ENCODE measurements around the gene ELMOD3. TPM values are rescaled to one million over a fixed set of nuclear protein-coding genes. Genes with fewer than 3 reads are reported as not detected.

ELMOD3 gene
- polyA plus RNA-seq, 1 donor from 2014 or later = 39.7 TPM

DNA sequence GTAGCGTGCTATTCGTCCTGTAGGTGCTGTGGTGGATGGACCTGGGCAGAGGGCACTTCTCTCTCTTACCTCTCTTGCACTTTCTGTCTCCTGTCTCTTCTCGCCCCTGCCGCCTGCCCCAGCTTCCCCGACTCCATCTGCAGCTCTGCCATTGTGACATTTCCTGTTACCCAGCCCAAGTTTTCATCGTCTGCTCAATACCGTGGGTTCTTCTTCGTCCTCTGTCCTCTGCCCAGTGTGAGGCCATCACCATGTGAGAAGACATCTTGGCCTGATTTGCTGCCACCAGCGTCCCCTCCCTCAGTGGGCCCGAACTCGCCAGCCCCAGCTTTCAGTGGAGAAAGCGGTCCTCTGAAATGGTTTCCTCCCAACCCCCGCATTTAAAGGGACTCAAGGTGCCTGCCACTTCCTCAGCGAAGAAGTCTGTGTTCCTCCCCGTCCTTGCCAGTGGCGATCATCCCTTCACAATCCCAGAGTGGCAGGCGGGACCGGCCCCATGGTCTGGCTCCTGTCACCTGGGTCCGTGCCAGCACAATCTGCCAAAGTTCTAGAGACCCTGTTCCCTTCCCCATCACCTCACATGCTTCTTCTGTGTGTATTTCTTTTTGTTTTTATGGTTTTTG lies 44.8 kb upstream of the ELMOD3 start:
- no peak overlapping the region for H3K4me3 ChIP-seq (ENCODE audit: low read length)
- no peak for TF ChIP-seq TAF1 (IDR thresholded peaks at IDR 0.05; ENCODE audit: low read depth)
- TF ChIP-seq EP300 (conservative IDR thresholded peaks at IDR 0.05; ENCODE audit: poor library complexity, severe bottlenecking) = no peak
- TF ChIP-seq, protein P1, sequence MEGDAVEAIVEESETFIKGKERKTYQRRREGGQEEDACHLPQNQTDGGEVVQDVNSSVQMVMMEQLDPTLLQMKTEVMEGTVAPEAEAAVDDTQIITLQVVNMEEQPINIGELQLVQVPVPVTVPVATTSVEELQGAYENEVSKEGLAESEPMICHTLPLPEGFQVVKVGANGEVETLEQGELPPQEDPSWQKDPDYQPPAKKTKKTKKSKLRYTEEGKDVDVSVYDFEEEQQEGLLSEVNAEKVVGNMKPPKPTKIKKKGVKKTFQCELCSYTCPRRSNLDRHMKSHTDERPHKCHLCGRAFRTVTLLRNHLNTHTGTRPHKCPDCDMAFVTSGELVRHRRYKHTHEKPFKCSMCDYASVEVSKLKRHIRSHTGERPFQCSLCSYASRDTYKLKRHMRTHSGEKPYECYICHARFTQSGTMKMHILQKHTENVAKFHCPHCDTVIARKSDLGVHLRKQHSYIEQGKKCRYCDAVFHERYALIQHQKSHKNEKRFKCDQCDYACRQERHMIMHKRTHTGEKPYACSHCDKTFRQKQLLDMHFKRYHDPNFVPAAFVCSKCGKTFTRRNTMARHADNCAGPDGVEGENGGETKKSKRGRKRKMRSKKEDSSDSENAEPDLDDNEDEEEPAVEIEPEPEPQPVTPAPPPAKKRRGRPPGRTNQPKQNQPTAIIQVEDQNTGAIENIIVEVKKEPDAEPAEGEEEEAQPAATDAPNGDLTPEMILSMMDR (IDR thresholded peaks at IDR 0.05; ENCODE audit: poor library complexity, severe bottlenecking) = no peak
- TF ChIP-seq EZH2 (IDR thresholded peaks at IDR 0.05; ENCODE audit: borderline replicate concordance, insufficient read depth, low read length, poor library complexity, severe bottlenecking) = no peak
- TF ChIP-seq MXI1 (conservative IDR thresholded peaks at IDR 0.05; ENCODE audit: poor library complexity, severe bottlenecking) = no peak
- no peak for TF ChIP-seq POLR2AphosphoS5 (IDR thresholded peaks at IDR 0.05)
- no peak for TF ChIP-seq SMC3 (conservative IDR thresholded peaks at IDR 0.05; ENCODE audit: poor library complexity)
- TF ChIP-seq RAD21 (conservative IDR thresholded peaks at IDR 0.05) = no peak
- TF ChIP-seq, protein P2, sequence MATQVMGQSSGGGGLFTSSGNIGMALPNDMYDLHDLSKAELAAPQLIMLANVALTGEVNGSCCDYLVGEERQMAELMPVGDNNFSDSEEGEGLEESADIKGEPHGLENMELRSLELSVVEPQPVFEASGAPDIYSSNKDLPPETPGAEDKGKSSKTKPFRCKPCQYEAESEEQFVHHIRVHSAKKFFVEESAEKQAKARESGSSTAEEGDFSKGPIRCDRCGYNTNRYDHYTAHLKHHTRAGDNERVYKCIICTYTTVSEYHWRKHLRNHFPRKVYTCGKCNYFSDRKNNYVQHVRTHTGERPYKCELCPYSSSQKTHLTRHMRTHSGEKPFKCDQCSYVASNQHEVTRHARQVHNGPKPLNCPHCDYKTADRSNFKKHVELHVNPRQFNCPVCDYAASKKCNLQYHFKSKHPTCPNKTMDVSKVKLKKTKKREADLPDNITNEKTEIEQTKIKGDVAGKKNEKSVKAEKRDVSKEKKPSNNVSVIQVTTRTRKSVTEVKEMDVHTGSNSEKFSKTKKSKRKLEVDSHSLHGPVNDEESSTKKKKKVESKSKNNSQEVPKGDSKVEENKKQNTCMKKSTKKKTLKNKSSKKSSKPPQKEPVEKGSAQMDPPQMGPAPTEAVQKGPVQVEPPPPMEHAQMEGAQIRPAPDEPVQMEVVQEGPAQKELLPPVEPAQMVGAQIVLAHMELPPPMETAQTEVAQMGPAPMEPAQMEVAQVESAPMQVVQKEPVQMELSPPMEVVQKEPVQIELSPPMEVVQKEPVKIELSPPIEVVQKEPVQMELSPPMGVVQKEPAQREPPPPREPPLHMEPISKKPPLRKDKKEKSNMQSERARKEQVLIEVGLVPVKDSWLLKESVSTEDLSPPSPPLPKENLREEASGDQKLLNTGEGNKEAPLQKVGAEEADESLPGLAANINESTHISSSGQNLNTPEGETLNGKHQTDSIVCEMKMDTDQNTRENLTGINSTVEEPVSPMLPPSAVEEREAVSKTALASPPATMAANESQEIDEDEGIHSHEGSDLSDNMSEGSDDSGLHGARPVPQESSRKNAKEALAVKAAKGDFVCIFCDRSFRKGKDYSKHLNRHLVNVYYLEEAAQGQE (IDR thresholded peaks at IDR 0.05; ENCODE audit: borderline replicate concordance) = no peak
- H4K20me1 ChIP-seq (ENCODE audit: insufficient read depth) = no peaks in the 10 kb centered on the region
- no peaks in the 10 kb centered on the region for H3K9me3 ChIP-seq (ENCODE audit: low read length)
- no peak overlapping the region for H3K4me2 ChIP-seq (ENCODE audit: low read length)
- H3F3A ChIP-seq (ENCODE audit: insufficient read depth, low read length, poor library complexity, severe bottlenecking) = no peaks in the 10 kb centered on the region
- H3K27ac ChIP-seq (ENCODE audit: low read length) = no peak overlapping the region
- no peak overlapping the region for H2AFZ ChIP-seq (ENCODE audit: low read depth, low read length)
- no peak overlapping the region for H3K9ac ChIP-seq (ENCODE audit: low read length)
- H3K79me2 ChIP-seq (replicated peaks; ENCODE audit: insufficient read depth, low read length) = no peaks in the 10 kb centered on the region
- H3K27me3 ChIP-seq (ENCODE audit: insufficient read depth, low read depth, low read length) = no peaks in the 10 kb centered on the region
- no peaks in the 10 kb centered on the region for H3K9me2 ChIP-seq (ENCODE audit: insufficient read depth, low read length)
- no peaks in the 10 kb centered on the region for H3K36me3 ChIP-seq (ENCODE audit: insufficient read depth, low read length)

DNA sequence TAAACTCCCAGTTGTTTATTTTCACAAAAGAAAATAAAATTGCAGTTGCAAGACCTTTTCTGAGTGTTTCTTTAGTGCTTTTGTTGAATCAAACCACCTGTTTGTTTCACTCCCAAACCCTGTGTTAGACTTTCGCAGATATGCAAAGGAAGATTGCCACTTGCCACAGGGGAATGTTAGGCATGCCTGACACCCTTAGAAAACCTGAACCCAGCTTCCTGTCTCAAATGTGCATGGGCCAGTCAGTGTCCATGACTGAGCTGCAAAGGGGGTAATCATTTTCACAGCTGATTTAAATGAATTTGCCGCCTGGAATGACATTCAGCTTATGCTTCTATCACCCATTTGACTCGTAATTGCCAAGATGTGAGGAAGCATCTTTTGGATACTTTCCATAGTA lies 44.2 kb upstream of the ELMOD3 start:
- no peaks in the 10 kb centered on the region for H3K79me2 ChIP-seq (replicated peaks; ENCODE audit: insufficient read depth, low read length)
- no peaks in the 10 kb centered on the region for H3K9me3 ChIP-seq (ENCODE audit: low read length)
- no peaks in the 10 kb centered on the region for H3K9me2 ChIP-seq (ENCODE audit: insufficient read depth, low read length)
- no peaks in the 10 kb centered on the region for H3K27me3 ChIP-seq (ENCODE audit: insufficient read depth, low read depth, low read length)
- H2AFZ ChIP-seq (ENCODE audit: low read depth, low read length) = no peak overlapping the region
- no peaks in the 10 kb centered on the region for H3F3A ChIP-seq (ENCODE audit: insufficient read depth, low read length, poor library complexity, severe bottlenecking)
- H3K9ac ChIP-seq (ENCODE audit: low read length) = no peak overlapping the region
- no peaks in the 10 kb centered on the region for H4K20me1 ChIP-seq (ENCODE audit: insufficient read depth)
- H3K27ac ChIP-seq (ENCODE audit: low read length) = no peak overlapping the region
- no peak overlapping the region for H3K4me2 ChIP-seq (ENCODE audit: low read length)
- no peak overlapping the region for H3K4me3 ChIP-seq (ENCODE audit: low read length)
- TF ChIP-seq EP300 (conservative IDR thresholded peaks at IDR 0.05; ENCODE audit: poor library complexity, severe bottlenecking) (no peak), EZH2 (IDR thresholded peaks at IDR 0.05; ENCODE audit: borderline replicate concordance, insufficient read depth, low read length, poor library complexity, severe bottlenecking) (no peak), MXI1 (conservative IDR thresholded peaks at IDR 0.05; ENCODE audit: poor library complexity, severe bottlenecking) (no peak), TAF1 (IDR thresholded peaks at IDR 0.05; ENCODE audit: low read depth) (no peak), POLR2AphosphoS5 (IDR thresholded peaks at IDR 0.05) (no peak), RAD21 (conservative IDR thresholded peaks at IDR 0.05) (no peak), SMC3 (conservative IDR thresholded peaks at IDR 0.05; ENCODE audit: poor library complexity) (no peak)
- TF ChIP-seq, protein P2 (IDR thresholded peaks at IDR 0.05; ENCODE audit: borderline replicate concordance) = no peak
- TF ChIP-seq, protein P1 (IDR thresholded peaks at IDR 0.05; ENCODE audit: poor library complexity, severe bottlenecking) = no peak
- H3K36me3 ChIP-seq (ENCODE audit: insufficient read depth, low read length) = no peaks in the 10 kb centered on the region

Measured in neural cell (in vitro differentiated cells).